ENCODE results near the gene CRIP3. TPM values are rescaled to one million over a fixed set of nuclear protein-coding genes. Genes with fewer than 3 reads are reported as not detected.

CRIP3 gene
- total and polyA plus RNA-seq, 2 of the 13 experiments (the other 11 are each of a cell fraction or from before 2014, with no cell fraction given) = 6.3 to 9.3 TPM

DNA sequence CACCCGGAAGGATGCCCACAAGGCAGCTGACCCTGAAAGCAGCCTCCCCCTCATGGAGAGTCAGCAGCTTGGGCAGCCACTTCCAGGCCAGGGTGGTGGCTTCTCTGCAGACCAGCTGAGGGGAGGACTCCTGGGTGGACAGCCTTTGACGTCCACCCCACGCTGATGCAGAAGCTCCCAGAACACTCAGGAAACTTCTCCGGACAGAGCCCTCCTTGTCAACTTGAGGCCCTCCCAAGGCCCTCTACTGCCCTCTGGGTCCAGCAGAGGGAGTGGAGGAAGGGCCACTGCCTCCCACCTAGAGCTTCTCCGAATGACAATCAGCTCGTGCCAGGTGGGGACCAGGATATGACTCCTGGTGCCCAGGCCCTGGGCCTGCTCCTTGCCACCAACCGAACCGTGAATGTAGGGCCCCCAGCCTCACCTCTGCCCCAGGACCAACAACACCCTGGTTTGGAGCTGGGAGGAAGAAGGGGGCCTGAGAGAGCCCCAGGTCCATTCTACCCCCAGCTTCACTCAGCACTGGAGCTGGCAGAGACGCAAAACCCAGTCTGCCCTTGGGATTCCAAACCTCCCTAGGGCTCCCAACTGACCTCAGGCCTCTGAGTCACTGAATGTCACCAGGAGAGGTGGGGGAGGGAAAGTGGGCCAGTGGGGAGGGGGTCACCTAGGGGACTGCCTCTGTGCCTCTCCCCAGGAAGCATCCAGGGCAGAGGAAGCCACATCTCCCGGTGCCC is 21.5 kb downstream of the CRIP3 start (continued):
- TF ChIP-seq, protein P1, sequence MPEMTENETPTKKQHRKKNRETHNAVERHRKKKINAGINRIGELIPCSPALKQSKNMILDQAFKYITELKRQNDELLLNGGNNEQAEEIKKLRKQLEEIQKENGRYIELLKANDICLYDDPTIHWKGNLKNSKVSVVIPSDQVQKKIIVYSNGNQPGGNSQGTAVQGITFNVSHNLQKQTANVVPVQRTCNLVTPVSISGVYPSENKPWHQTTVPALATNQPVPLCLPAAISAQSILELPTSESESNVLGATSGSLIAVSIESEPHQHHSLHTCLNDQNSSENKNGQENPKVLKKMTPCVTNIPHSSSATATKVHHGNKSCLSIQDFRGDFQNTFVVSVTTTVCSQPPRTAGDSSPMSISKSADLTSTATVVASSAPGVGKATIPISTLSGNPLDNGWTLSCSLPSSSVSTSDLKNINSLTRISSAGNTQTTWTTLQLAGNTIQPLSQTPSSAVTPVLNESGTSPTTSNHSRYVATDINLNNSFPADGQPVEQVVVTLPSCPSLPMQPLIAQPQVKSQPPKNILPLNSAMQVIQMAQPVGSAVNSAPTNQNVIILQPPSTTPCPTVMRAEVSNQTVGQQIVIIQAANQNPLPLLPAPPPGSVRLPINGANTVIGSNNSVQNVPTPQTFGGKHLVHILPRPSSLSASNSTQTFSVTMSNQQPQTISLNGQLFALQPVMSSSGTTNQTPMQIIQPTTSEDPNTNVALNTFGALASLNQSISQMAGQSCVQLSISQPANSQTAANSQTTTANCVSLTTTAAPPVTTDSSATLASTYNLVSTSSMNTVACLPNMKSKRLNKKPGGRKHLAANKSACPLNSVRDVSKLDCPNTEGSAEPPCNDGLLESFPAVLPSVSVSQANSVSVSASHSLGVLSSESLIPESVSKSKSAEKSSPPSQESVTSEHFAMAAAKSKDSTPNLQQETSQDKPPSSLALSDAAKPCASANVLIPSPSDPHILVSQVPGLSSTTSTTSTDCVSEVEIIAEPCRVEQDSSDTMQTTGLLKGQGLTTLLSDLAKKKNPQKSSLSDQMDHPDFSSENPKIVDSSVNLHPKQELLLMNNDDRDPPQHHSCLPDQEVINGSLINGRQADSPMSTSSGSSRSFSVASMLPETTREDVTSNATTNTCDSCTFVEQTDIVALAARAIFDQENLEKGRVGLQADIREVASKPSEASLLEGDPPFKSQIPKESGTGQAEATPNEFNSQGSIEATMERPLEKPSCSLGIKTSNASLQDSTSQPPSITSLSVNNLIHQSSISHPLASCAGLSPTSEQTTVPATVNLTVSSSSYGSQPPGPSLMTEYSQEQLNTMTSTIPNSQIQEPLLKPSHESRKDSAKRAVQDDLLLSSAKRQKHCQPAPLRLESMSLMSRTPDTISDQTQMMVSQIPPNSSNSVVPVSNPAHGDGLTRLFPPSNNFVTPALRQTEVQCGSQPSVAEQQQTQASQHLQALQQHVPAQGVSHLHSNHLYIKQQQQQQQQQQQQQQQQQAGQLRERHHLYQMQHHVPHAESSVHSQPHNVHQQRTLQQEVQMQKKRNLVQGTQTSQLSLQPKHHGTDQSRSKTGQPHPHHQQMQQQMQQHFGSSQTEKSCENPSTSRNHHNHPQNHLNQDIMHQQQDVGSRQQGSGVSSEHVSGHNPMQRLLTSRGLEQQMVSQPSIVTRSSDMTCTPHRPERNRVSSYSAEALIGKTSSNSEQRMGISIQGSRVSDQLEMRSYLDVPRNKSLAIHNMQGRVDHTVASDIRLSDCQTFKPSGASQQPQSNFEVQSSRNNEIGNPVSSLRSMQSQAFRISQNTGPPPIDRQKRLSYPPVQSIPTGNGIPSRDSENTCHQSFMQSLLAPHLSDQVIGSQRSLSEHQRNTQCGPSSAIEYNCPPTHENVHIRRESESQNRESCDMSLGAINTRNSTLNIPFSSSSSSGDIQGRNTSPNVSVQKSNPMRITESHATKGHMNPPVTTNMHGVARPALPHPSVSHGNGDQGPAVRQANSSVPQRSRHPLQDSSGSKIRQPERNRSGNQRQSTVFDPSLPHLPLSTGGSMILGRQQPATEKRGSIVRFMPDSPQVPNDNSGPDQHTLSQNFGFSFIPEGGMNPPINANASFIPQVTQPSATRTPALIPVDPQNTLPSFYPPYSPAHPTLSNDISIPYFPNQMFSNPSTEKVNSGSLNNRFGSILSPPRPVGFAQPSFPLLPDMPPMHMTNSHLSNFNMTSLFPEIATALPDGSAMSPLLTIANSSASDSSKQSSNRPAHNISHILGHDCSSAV (CRISPR knock-in tag; IDR thresholded peaks at IDR 0.05; ENCODE audit: borderline replicate concordance) = no peak
- TF ChIP-seq ZNF274 (CRISPR knock-in tag; IDR thresholded peaks at IDR 0.05) = peak; percentile 63; the same call in 1 of the 2 replicates
- TF ChIP-seq, protein P2, sequence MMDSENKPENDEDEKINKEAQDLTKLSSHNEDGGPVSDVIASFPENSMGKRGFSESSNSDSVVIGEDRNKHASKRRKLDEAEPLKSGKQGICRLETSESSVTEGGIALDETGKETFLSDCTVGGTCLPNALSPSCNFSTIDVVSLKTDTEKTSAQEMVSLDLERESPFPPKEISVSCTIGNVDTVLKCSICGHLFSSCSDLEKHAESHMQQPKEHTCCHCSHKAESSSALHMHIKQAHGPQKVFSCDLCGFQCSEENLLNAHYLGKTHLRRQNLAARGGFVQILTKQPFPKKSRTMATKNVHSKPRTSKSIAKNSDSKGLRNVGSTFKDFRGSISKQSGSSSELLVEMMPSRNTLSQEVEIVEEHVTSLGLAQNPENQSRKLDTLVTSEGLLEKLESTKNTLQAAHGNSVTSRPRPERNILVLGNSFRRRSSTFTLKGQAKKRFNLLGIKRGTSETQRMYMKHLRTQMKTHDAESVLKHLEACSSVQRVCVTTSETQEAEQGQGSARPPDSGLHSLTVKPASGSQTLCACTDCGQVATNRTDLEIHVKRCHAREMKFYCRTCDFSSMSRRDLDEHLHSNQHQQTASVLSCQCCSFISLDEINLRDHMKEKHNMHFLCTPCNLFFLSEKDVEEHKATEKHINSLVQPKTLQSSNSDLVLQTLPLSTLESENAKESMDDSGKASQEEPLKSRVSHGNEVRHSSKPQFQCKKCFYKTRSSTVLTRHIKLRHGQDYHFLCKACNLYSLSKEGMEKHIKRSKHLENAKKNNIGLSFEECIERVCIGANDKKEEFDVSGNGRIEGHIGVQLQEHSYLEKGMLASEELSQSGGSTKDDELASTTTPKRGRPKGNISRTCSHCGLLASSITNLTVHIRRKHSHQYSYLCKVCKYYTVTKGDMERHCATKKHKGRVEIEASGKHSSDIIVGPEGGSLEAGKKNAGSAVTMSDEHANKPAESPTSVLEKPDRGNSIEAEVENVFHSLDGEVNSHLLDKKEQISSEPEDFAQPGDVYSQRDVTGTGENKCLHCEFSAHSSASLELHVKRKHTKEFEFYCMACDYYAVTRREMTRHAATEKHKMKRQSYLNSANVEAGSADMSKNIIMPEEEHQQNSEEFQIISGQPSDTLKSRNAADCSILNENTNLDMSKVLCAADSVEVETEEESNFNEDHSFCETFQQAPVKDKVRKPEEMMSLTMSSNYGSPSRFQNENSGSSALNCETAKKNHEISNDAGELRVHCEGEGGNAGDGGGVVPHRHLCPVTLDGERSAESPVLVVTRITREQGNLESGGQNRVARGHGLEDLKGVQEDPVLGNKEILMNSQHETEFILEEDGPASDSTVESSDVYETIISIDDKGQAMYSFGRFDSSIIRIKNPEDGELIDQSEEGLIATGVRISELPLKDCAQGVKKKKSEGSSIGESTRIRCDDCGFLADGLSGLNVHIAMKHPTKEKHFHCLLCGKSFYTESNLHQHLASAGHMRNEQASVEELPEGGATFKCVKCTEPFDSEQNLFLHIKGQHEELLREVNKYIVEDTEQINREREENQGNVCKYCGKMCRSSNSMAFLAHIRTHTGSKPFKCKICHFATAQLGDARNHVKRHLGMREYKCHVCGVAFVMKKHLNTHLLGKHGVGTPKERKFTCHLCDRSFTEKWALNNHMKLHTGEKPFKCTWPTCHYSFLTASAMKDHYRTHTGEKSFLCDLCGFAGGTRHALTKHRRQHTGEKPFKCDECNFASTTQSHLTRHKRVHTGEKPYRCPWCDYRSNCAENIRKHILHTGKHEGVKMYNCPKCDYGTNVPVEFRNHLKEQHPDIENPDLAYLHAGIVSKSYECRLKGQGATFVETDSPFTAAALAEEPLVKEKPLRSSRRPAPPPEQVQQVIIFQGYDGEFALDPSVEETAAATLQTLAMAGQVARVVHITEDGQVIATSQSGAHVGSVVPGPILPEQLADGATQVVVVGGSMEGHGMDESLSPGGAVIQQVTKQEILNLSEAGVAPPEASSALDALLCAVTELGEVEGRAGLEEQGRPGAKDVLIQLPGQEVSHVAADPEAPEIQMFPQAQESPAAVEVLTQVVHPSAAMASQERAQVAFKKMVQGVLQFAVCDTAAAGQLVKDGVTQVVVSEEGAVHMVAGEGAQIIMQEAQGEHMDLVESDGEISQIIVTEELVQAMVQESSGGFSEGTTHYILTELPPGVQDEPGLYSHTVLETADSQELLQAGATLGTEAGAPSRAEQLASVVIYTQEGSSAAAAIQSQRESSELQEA (CRISPR knock-in tag; IDR thresholded peaks at IDR 0.05; ENCODE audit: not compliant biosample characterization) = no peak
- TF ChIP-seq KDM5A (IDR thresholded peaks at IDR 0.05; ENCODE audit: borderline replicate concordance, low read length) = no peak
- TF ChIP-seq, protein P3, sequence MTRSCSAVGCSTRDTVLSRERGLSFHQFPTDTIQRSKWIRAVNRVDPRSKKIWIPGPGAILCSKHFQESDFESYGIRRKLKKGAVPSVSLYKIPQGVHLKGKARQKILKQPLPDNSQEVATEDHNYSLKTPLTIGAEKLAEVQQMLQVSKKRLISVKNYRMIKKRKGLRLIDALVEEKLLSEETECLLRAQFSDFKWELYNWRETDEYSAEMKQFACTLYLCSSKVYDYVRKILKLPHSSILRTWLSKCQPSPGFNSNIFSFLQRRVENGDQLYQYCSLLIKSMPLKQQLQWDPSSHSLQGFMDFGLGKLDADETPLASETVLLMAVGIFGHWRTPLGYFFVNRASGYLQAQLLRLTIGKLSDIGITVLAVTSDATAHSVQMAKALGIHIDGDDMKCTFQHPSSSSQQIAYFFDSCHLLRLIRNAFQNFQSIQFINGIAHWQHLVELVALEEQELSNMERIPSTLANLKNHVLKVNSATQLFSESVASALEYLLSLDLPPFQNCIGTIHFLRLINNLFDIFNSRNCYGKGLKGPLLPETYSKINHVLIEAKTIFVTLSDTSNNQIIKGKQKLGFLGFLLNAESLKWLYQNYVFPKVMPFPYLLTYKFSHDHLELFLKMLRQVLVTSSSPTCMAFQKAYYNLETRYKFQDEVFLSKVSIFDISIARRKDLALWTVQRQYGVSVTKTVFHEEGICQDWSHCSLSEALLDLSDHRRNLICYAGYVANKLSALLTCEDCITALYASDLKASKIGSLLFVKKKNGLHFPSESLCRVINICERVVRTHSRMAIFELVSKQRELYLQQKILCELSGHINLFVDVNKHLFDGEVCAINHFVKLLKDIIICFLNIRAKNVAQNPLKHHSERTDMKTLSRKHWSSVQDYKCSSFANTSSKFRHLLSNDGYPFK (CRISPR knock-in tag; IDR thresholded peaks at IDR 0.05; ENCODE audit: borderline replicate concordance) = 0 out of 2 replicates have a peak, but pooled peaks have one; percentile 17
- TF ChIP-seq MIXL1 (CRISPR knock-in tag; IDR thresholded peaks at IDR 0.05) = no peak
- no peak for TF ChIP-seq ZNF253 (CRISPR knock-in tag; IDR thresholded peaks at IDR 0.05; ENCODE audit: borderline replicate concordance)
